ENCODE results near the gene ANKRD27.

Gene ANKRD27

GRCh38 chr19:32615569-32615968, 59.4 kb downstream of the ANKRD27 start:
- Histone ChIP-seq H3K4me3 (ENCODE audit: low read depth, low read length) (no peak overlapping the region), H3K36me3 (ENCODE audit: control insufficient read depth in 2 of 2, insufficient read depth in 1 of 2, low read length in 2 of 2) (peaks cover 71 to 96% of the 10 kb centered on the region in 2 experiments), H3K27ac (ENCODE audit: extremely low read depth, low read depth, low read length) (no peak overlapping the region), H3K4me1 (ENCODE audit: control insufficient read depth, insufficient read depth, low read length) (no peaks in the 10 kb centered on the region), H3K9me3 (ENCODE audit: control insufficient read depth, insufficient read depth, low read depth, low read length) (peaks cover 2% of the 10 kb centered on the region)
- ChIA-PET POLR2A (no interaction called here), CTCF (interaction anchor here (0.6 to 2.0 kb wide), 2 partner anchors 16 to 422 kb away, joined by 3 to 7 read pairs; no protein-coding TSS in a partner anchor)
- no peak for TF ChIP-seq SP2 (tag by site-specific recombination; IDR thresholded peaks at IDR 0.05)
- TF ChIP-seq, protein P1, sequence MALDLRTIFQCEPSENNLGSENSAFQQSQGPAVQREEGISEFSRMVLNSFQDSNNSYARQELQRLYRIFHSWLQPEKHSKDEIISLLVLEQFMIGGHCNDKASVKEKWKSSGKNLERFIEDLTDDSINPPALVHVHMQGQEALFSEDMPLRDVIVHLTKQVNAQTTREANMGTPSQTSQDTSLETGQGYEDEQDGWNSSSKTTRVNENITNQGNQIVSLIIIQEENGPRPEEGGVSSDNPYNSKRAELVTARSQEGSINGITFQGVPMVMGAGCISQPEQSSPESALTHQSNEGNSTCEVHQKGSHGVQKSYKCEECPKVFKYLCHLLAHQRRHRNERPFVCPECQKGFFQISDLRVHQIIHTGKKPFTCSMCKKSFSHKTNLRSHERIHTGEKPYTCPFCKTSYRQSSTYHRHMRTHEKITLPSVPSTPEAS (tag by site-specific recombination; IDR thresholded peaks at IDR 0.05): no peak
- no peak for TF ChIP-seq ZNF600 (tag by site-specific recombination; IDR thresholded peaks at IDR 0.05)
- TF ChIP-seq ZNF777 (tag by site-specific recombination; IDR thresholded peaks at IDR 0.05; ENCODE audit: borderline replicate concordance): no peak
- TF ChIP-seq SCRT1 (tag by site-specific recombination; IDR thresholded peaks at IDR 0.05; ENCODE audit: borderline replicate concordance): peak; percentile 80; the same call in 1 of the 2 replicates
- no peak for TF ChIP-seq PRDM2 (tag by site-specific recombination; IDR thresholded peaks at IDR 0.05; ENCODE audit: borderline replicate concordance)

- Histone ChIP-seq H3K4me3 (ENCODE audit: low read depth, low read length) (no peak overlapping the region), H3K4me1 (ENCODE audit: control insufficient read depth, insufficient read depth, low read length) (no peaks in the 10 kb centered on the region), H3K9me3 (ENCODE audit: control insufficient read depth, insufficient read depth, low read depth, low read length) (peaks cover 2% of the 10 kb centered on the region), H3K27ac (ENCODE audit: extremely low read depth, low read depth, low read length) (no peak overlapping the region), H3K36me3 (ENCODE audit: control insufficient read depth in 2 of 2, insufficient read depth in 1 of 2, low read length in 2 of 2) (peaks cover 71 to 96% of the 10 kb centered on the region in 2 experiments)
- CTCF ChIA-PET: interaction anchor here (2.0 kb wide), 1 partner anchor 15 kb away, joined by 7 read pairs; no protein-coding TSS in a partner anchor
- POLR2A ChIA-PET: no interaction called here
- TF ChIP-seq SETDB1 (IDR thresholded peaks at IDR 0.05; ENCODE audit: insufficient read length, low read length): no peak
- no peak for TF ChIP-seq ZNF530 (tag by site-specific recombination; IDR thresholded peaks at IDR 0.05; ENCODE audit: low read depth)
- TF ChIP-seq EGR2 (tag by site-specific recombination; IDR thresholded peaks at IDR 0.05; ENCODE audit: low read depth): no peak
- TF ChIP-seq PRDM2 (tag by site-specific recombination; IDR thresholded peaks at IDR 0.05; ENCODE audit: borderline replicate concordance): no peak
- no peak for TF ChIP-seq ZEB2 (tag by site-specific recombination; IDR thresholded peaks at IDR 0.05)
- no peak for TF ChIP-seq GLIS1 (tag by site-specific recombination; IDR thresholded peaks at IDR 0.05)
- TF ChIP-seq ZNF76 (tag by site-specific recombination; IDR thresholded peaks at IDR 0.05; ENCODE audit: borderline replicate concordance, low read depth): no peak
- TF ChIP-seq, protein P2, sequence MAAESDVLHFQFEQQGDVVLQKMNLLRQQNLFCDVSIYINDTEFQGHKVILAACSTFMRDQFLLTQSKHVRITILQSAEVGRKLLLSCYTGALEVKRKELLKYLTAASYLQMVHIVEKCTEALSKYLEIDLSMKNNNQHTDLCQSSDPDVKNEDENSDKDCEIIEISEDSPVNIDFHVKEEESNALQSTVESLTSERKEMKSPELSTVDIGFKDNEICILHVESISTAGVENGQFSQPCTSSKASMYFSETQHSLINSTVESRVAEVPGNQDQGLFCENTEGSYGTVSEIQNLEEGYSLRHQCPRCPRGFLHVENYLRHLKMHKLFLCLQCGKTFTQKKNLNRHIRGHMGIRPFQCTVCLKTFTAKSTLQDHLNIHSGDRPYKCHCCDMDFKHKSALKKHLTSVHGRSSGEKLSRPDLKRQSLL (tag by site-specific recombination; IDR thresholded peaks at IDR 0.05): no peak
- no peak for TF ChIP-seq ZFP41 (tag by site-specific recombination; IDR thresholded peaks at IDR 0.05; ENCODE audit: borderline replicate concordance)
- TF ChIP-seq ZNF544 (tag by site-specific recombination; IDR thresholded peaks at IDR 0.05): no peak
- no peak for TF ChIP-seq TCF7L2 (IDR thresholded peaks at IDR 0.05; ENCODE audit: borderline replicate concordance, low read depth, low read length)
- TF ChIP-seq ZNF623 (tag by site-specific recombination; IDR thresholded peaks at IDR 0.05): no peak
Measured at GRCh38 chr19:32614916-32615315, 60.1 kb downstream of the ANKRD27 start.

Measured in HEK293 (cell line).